PC-3 (cell line): Measurements from ENCODE around the gene SCARB1. TPM values are rescaled to one million over a fixed set of nuclear protein-coding genes. Genes with fewer than 3 reads are reported as not detected.

Source experiments
- ATAC-seq: fragments of 200-7000 bp; cut with Tn5 transposase; 2 replicates; pipeline ENCODE4 v1.9.1; 2020; ENCODE audit warnings: mild to moderate bottlenecking, moderate library complexity
- BruUV-seq: library from RNA; stranded (reverse); fragments of 400-500 nt; replicated peaks from 2 replicates; lab custom pipeline; 2021; lab: Mats Ljungman, UMichigan
- CTCF ChIA-PET: fragments of 300-600 bp; sonication (Branson Sonifier 250); formaldehyde crosslinking; loops from one replicate; lab custom pipeline; 2022; ENCODE audit warnings: antibody characterized with exemption; lab: Charles Lee
- POLR2A ChIA-PET: fragments of 300-600 bp; sonication (Branson Sonifier 250); formaldehyde crosslinking; loops from one replicate; lab custom pipeline; 2022; ENCODE audit warnings: antibody characterized with exemption; ENCODE audit not compliant: unreplicated experiment; lab: Charles Lee
- DNase-seq: peaks from one replicate; pipeline ENCODE4 v3.0.0-alpha.2; 2015
- H2AFZ ChIP-seq: fragments of 300-600 bp; sonication (generic); 2 replicates; pipeline ENCODE4 v1.6.0; 2016; ENCODE audit warnings: antibody characterized with exemption, low read length
- H3F3A ChIP-seq: fragments of 300-600 bp; sonication (generic); one replicate; pipeline ENCODE4 v1.6.0; 2017; ENCODE audit warnings: antibody characterized with exemption, low read length, control low read depth, mild to moderate bottlenecking; ENCODE audit not compliant: unreplicated experiment
- H3K27ac ChIP-seq: fragments of 300-600 bp; sonication (generic); 2 replicates; pipeline ENCODE4 v1.5.1; 2016; ENCODE audit warnings: mild to moderate bottlenecking, low read length
- H3K27me3 ChIP-seq: fragments of 300-600 bp; sonication (generic); 2 replicates; pipeline ENCODE4 v1.6.1; 2016; ENCODE audit warnings: low read length, mixed read lengths
- H3K36me3 ChIP-seq: fragments of 300-600 bp; sonication (generic); 2 replicates; pipeline ENCODE4 v1.6.1; 2016; ENCODE audit warnings: low read depth, mixed run types, low read length, mixed read lengths
- H3K4me1 ChIP-seq: fragments of 300-600 bp; sonication (generic); 2 replicates; pipeline ENCODE4 v1.5.1; 2016; ENCODE audit warnings: low read length; ENCODE audit not compliant: insufficient read depth
- H3K4me2 ChIP-seq: fragments of 300-600 bp; sonication (generic); 2 replicates; pipeline ENCODE4 v1.6.0; 2016; ENCODE audit warnings: low read length
- H3K4me3 ChIP-seq: fragments of 300-600 bp; sonication (generic); 2 replicates; pipeline ENCODE4 v1.5.1; 2016; ENCODE audit warnings: mild to moderate bottlenecking, low read length, mixed read lengths
- H3K79me2 ChIP-seq: fragments of 300-600 bp; sonication (generic); 2 replicates; pipeline ENCODE4 v1.6.1; 2017; ENCODE audit warnings: low read length, mixed read lengths
- H3K9ac ChIP-seq: fragments of 300-600 bp; sonication (generic); 2 replicates; pipeline ENCODE4 v1.6.0; 2016; ENCODE audit warnings: mild to moderate bottlenecking, low read length
- H3K9me2 ChIP-seq: fragments of 300-600 bp; sonication (generic); replicated peaks from 2 replicates; pipeline ENCODE4 v1.6.1; 2016; ENCODE audit warnings: mixed run types, low read length, mixed read lengths
- H3K9me3 ChIP-seq: fragments of 300-600 bp; sonication (generic); 2 replicates; pipeline ENCODE4 v1.6.1; 2016; ENCODE audit warnings: low read length, mixed read lengths
- H4K20me1 ChIP-seq: fragments of 300-600 bp; sonication (generic); 2 replicates; pipeline ENCODE4 v1.6.1; 2016; ENCODE audit warnings: low read length, mixed read lengths
- CTCF ChIP-seq: fragments of 300-600 bp; sonication (generic); conservative IDR thresholded peaks from 2 replicates; pipeline ENCODE4 v1.5.1; 2017; ENCODE audit warnings: antibody characterized with exemption, low read depth, mild to moderate bottlenecking, low read length
- EZH2 ChIP-seq: fragments of 300-600 bp; sonication (generic); IDR thresholded peaks from one replicate; pipeline ENCODE4 v1.6.1; 2017; ENCODE audit warnings: antibody characterized with exemption, mild to moderate bottlenecking, low read length; ENCODE audit not compliant: unreplicated experiment
- EZH2phosphoT487 ChIP-seq: fragments of 300-600 bp; sonication (generic); IDR thresholded peaks from 2 replicates; pipeline ENCODE4 v1.6.1; 2018; ENCODE audit warnings: mild to moderate bottlenecking, antibody characterized with exemption, low read length, borderline replicate concordance
- intact Hi-C: fragments of 100-400 bp; cut with micrococcal nuclease; formaldehyde crosslinking; loops from 2 replicates; pipeline ENCODE4 v1.9.0; 2023
- total RNA-seq: library from RNA; depleted of rRNA; stranded (reverse); fragments of >200 nt; gene quantifications from 2 replicates; pipeline ENCODE4 v1.2.3, GENCODE V29; 2014

Gene SCARB1
- total RNA-seq, 1 experiment from 2014 or later = 79.1 TPM

- POLR2A ChIA-PET = interaction anchor here (0.5 to 1.0 kb wide), 5 partner anchors 10 to 55 kb away, joined by 3 to 13 read pairs (median 4); no protein-coding TSS in a partner anchor
Observed at GRCh38 chr12:124906606-124907261, 43.1 kb upstream of the SCARB1 start.

DNA sequence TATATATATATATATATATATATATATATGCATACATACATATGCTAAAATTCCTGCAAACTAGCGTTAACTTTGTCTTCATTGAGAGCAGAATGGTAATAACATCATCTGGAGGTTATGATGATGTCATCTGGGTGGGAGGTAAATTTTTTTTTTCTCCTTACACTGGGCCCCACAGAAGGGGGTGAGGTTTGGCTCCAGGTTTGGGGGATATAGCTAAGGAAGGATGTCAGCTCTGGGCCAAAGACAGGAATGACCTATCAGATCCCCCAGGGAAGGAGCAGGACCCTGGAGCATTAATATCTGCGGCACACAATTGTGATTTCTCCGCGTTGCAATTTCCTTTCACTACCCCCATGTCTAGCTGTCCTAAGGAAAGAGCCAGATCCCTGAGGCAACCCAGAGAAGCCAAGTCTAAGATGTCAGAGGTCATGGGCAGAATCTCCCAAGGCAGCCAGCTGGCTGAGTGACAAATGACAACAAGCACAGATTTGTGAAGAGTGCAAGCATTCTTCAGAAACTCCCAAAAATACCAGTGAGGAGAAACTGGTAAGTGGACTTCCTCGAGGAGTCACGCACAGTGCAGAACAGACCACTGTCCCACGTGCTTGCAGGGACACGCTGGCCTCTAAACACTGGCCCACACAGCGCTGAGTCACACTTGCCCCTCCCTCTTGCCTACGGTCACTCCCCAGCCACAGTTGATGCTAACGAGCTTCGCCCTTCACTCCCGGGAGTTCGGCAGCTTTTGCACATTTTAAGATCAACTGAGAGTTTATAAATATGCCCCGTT is 40.8 kb upstream of the SCARB1 start:
- Histone ChIP-seq H3K9me3 (no peaks in the 10 kb centered on the region), H3K9me2 (no peaks in the 10 kb centered on the region), H3K9ac (peak overlapping the region; percentile 55), H2AFZ (peak overlapping the region; percentile 73), H3K27ac (peak overlapping the region; percentile 79), H3K4me2 (peak overlapping the region; percentile 86), H3F3A (peaks cover 14% of the 10 kb centered on the region), H3K4me3 (peak overlapping the region; percentile 61), H3K4me1 (peaks cover 14% of the 10 kb centered on the region), H4K20me1 (peaks cover under 1% of the 10 kb centered on the region; the same call in 1 of the 2 replicates), H3K36me3 (no peaks in the 10 kb centered on the region), H3K79me2 (no peaks in the 10 kb centered on the region), H3K27me3 (no peaks in the 10 kb centered on the region)
- intact Hi-C loops = loop anchor here (1.0 to 2.0 kb wide), 2 partner anchors 41 to 128 kb away; partner anchors contain the start of gene SCARB1
- CTCF ChIA-PET = interaction anchor here (0.5 to 4.3 kb wide), 4 partner anchors 23 to 869 kb away, joined by 4 to 54 read pairs (median 4); no protein-coding TSS in a partner anchor
- BruUV-seq = no TSS peak
- ATAC-seq = peak; percentile 89
- TF ChIP-seq EZH2phosphoT487 (no peak), EZH2 (no peak), CTCF (no peak)
- POLR2A ChIA-PET = interaction anchor here (0.6 to 2.0 kb wide), 3 partner anchors 10 to 33 kb away, joined by 5 to 10 read pairs (median 5); partner anchors contain the start of gene UBC
- DNase-seq = peak; percentile 93

More at GRCh38 chr12:124906606-124907261, 43.1 kb upstream of the SCARB1 start:
- H3F3A ChIP-seq = peaks cover 35% of the 10 kb centered on the region
- peaks cover 19% of the 10 kb centered on the region for H3K79me2 ChIP-seq
- ATAC-seq (peak; percentile 21), DNase-seq (peak; percentile 100)
- H2AFZ ChIP-seq = no peak overlapping the region
- CTCF ChIA-PET = interaction anchor here (0.6 to 4.3 kb wide), 8 partner anchors 10 to 79 kb away, joined by 3 to 54 read pairs (median 6); no protein-coding TSS in a partner anchor
- H3K27me3 ChIP-seq = no peaks in the 10 kb centered on the region
- H3K4me2 ChIP-seq = no peak overlapping the region
- H3K9me3 ChIP-seq = no peaks in the 10 kb centered on the region
- intact Hi-C loops = loop anchor here (1.0 kb wide), 2 partner anchors 33 to 68 kb away; no protein-coding TSS in a partner anchor
- peaks cover 31% of the 10 kb centered on the region for H3K4me1 ChIP-seq
- TF ChIP-seq EZH2 (no peak), CTCF (peak; percentile 100), EZH2phosphoT487 (no peak)
- H3K9me2 ChIP-seq = no peaks in the 10 kb centered on the region
- no peak overlapping the region for H3K4me3 ChIP-seq
- peaks cover 11% of the 10 kb centered on the region for H3K36me3 ChIP-seq
- H3K27ac ChIP-seq = no peak overlapping the region
- no peak overlapping the region for H3K9ac ChIP-seq
- H4K20me1 ChIP-seq = peaks cover 23% of the 10 kb centered on the region
- BruUV-seq = no TSS peak
